ENCODE data around the gene C1orf105.

GRCh38 chr1:172394811-172395210, 25.7 kb upstream of the C1orf105 start:
- TF ChIP-seq POLR2A (IDR thresholded peaks at IDR 0.05; ENCODE audit: low read depth, low read length) = no peak
- TF ChIP-seq POLR2AphosphoS5 (IDR thresholded peaks at IDR 0.05; ENCODE audit: low read depth, low read length) = no peak

All from GM12891 (cell line).